Esophagus muscularis mucosa (tissue), 4 donors: ENCODE measurements around the gene CNTFR. TPM values are rescaled to one million over a fixed set of nuclear protein-coding genes. Genes with fewer than 3 reads are reported as not detected.

Source experiments
- DNase-seq: peaks from one replicate; pipeline ENCODE4 v3.0.0-alpha.2; 2017; ENCODE audit errors: extremely low spot score
- H3K27ac ChIP-seq, 4 donors: fragments of 200-600 bp; sonication (generic); replicated peaks in 1 of 4; 1 replicate in 3 of 4; 2 replicates in 1 of 4; pipeline ENCODE4 v1.5.1; 2016 to 2019; ENCODE audit warnings: mild to moderate bottlenecking in 1 of 4
- H3K27me3 ChIP-seq, 4 donors: fragments of 200-600 bp; sonication (generic); one replicate each; pipeline versions ENCODE4 v1.5.1 to v1.6.0; 2016 to 2019
- H3K36me3 ChIP-seq, 4 donors: fragments of 200-600 bp; sonication (generic); one replicate each; pipeline ENCODE4 v1.5.1; 2016 to 2019
- H3K4me1 ChIP-seq, 4 donors: fragments of 200-600 bp; sonication (generic); one replicate each; pipeline ENCODE4 v1.5.1; 2016 to 2019
- H3K4me3 ChIP-seq, 4 donors: fragments of 200-600 bp; sonication (generic); 1 replicate in 2 of 4; 2 replicates in 2 of 4; pipeline ENCODE4 v1.5.1; 2016 to 2019; ENCODE audit warnings: mild to moderate bottlenecking in 4 of 4, moderate library complexity in 1 of 4
- H3K9me3 ChIP-seq, 4 donors: fragments of 200-600 bp; sonication (generic); 1 replicate in 3 of 4; 2 replicates in 1 of 4; pipeline ENCODE4 v1.5.1; 2016 to 2019
- CTCF ChIP-seq, 3 experiments: fragments of 200-600 bp in 2 of 3; fragments of 450-650 bp in 1 of 3; sonication (generic) in 2 of 3; IDR thresholded peaks; one replicate each; pipeline ENCODE4 v1.5.1; 2017 to 2019; ENCODE audit warnings: antibody characterized with exemption in 3 of 3, mild to moderate bottlenecking in 2 of 3, moderate library complexity in 1 of 3
- EP300 ChIP-seq: sonication (generic); formaldehyde crosslinking; IDR thresholded peaks from one replicate; pipeline ENCODE4 v1.6.1; 2017; ENCODE audit warnings: antibody characterized with exemption
- POLR2A ChIP-seq: fragments of 450-650 bp; IDR thresholded peaks from one replicate; pipeline ENCODE4 v1.6.1; 2017; ENCODE audit warnings: antibody characterized with exemption, moderate library complexity, mild to moderate bottlenecking, low read depth
- POLR2AphosphoS5 ChIP-seq, 2 donors: sonication (generic); formaldehyde crosslinking; IDR thresholded peaks; one replicate each; pipeline ENCODE4 v1.6.1; 2017; ENCODE audit warnings: antibody characterized with exemption in 2 of 2
- WGBS: methylation state at CpG from one replicate; pipeline ENCODE4 v1.1.5; 2018; 5-methylcytosine and 5-hydroxymethylcytosine counted together
- intact Hi-C: fragments of 100-400 bp; cut with DNase I; formaldehyde crosslinking; loops from one replicate; pipeline ENCODE4 v1.15.1; 2023
- total RNA-seq, 4 donors: library from RNA; depleted of rRNA; stranded (reverse); fragments of >200 nt; gene quantifications; one replicate each; pipeline versions ENCODE4 v1.1.0 to v1.2.1, GENCODE V29; 2016

CNTFR gene
- total RNA-seq, 4 donors from 2014 or later = 1.2 to 3.8 (median 2.7) TPM

DNA sequence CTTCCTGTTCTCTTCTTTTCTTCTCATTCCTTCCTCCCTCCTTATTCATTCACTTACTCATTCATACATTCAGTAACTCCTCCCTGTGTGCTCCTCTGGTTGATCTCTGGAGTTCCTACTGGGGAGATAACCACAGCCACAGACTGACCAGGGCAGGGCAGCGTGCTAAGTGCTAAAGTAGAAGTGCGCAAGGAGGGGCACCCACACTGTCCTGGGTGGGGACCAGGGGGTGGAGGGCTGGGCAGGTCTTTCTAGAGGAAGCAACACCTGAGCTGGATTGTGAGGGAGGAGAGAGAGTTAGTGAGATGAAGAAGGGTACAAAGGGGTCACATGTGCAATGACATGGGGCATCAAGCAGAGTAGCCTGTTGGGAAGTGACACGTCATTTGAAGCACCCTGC, 80.6 kb downstream of the CNTFR start:
- Histone ChIP-seq H3K27ac (no peak overlapping the region), H3K9me3 (no peaks in the 10 kb centered on the region), H3K36me3 (no peaks in the 10 kb centered on the region), H3K4me3 (no peak overlapping the region), H3K27me3 (no peaks in the 10 kb centered on the region), H3K4me1 (no peaks in the 10 kb centered on the region)
- TF ChIP-seq CTCF (IDR thresholded peaks at IDR 0.05) = no peak
- TF ChIP-seq POLR2AphosphoS5 (IDR thresholded peaks at IDR 0.05) = no peak
- TF ChIP-seq POLR2A = no peak
- no peak for TF ChIP-seq EP300
- 93% methylated on average over 3 of the region's 3 CpGs for WGBS
- intact Hi-C loops = no loop called here
- no peak for DNase-seq

DNA sequence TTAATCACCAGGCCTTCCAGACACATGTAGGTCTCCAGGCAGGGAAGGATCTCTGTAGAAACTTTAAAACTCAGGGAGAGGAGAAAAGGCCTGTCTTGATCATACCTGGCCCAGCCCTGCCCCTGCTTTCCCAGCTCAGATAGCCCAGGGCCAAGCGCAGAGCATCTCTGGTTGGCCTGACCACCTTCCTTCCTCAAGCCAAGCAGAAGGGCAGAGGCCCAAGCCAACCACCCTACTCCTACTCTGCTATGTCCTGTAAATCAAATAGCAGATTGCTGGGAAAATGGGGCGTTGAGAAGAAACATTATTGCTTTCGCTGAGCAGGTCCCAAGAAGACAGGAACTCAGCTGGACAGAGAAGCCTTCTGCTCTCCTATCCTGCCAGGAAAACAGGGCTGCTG, 81.1 kb downstream of the CNTFR start:
- H3K4me1 ChIP-seq = peaks cover 0 to 3% (median 0%) of the 10 kb centered on the region in 4 donors
- no peaks in the 10 kb centered on the region for H3K36me3 ChIP-seq
- intact Hi-C loops = no loop called here
- 88% methylated on average over 3 of the region's 3 CpGs for WGBS
- no peaks in the 10 kb centered on the region for H3K9me3 ChIP-seq
- H3K27me3 ChIP-seq = no peaks in the 10 kb centered on the region
- no peak for DNase-seq
- H3K4me3 ChIP-seq = no peak overlapping the region
- TF ChIP-seq POLR2A = no peak
- TF ChIP-seq POLR2AphosphoS5 (IDR thresholded peaks at IDR 0.05) = no peak
- TF ChIP-seq CTCF (IDR thresholded peaks at IDR 0.05) = no peak
- no peak for TF ChIP-seq EP300
- no peak overlapping the region for H3K27ac ChIP-seq

GRCh38 chr9:34507966-34508365, 81.6 kb downstream of the CNTFR start:
- no peak overlapping the region for H3K4me3 ChIP-seq
- H3K36me3 ChIP-seq = no peaks in the 10 kb centered on the region
- no peak overlapping the region for H3K27ac ChIP-seq
- DNase-seq = no peak
- no peak for TF ChIP-seq CTCF (IDR thresholded peaks at IDR 0.05)
- no peak for TF ChIP-seq EP300
- TF ChIP-seq POLR2AphosphoS5 (IDR thresholded peaks at IDR 0.05) = no peak
- no peak for TF ChIP-seq POLR2A
- H3K4me1 ChIP-seq = peaks cover 0 to 8% (median 2%) of the 10 kb centered on the region in 4 donors
- no peaks in the 10 kb centered on the region for H3K9me3 ChIP-seq
- H3K27me3 ChIP-seq = no peaks in the 10 kb centered on the region
- intact Hi-C loops = no loop called here

DNA sequence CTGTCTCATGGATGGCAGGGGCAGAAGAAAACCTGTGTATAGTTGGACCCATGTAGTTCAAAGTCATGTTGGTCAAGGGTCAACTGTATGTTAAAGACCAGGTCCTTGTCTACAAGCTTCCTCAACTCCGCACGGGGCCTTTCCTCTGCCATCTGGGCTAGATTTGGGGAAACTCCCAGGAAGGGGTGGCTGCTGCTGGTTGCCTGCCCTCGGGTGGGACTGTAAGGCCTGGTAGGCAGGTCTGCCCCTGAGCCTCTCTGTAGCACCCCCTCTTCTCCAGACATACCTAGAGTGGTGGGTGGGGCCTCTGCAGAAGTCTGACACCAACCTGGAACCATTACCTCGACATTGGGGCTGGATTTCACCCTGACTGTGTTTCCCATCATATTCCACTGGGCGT, 82.0 kb downstream of the CNTFR start:
- 84% methylated on average over 5 of the region's 5 CpGs for WGBS
- DNase-seq = no peak
- intact Hi-C loops = no loop called here

More for the DNA sequence above, 82.0 kb downstream of the CNTFR start:
- Histone ChIP-seq H3K4me1 (peaks cover 0 to 12% (median 6%) of the 10 kb centered on the region in 4 donors), H3K9me3 (no peaks in the 10 kb centered on the region), H3K27ac (no peak overlapping the region), H3K27me3 (no peaks in the 10 kb centered on the region), H3K4me3 (no peak overlapping the region), H3K36me3 (no peaks in the 10 kb centered on the region)
- TF ChIP-seq CTCF (IDR thresholded peaks at IDR 0.05) (no peak), POLR2A (no peak), POLR2AphosphoS5 (IDR thresholded peaks at IDR 0.05) (no peak)
